ENCODE measurements around the gene SORCS1. TPM values are rescaled to one million over a fixed set of nuclear protein-coding genes. Genes with fewer than 3 reads are reported as not detected.

The SORCS1 gene
- total RNA-seq, 2 donors from 2014 or later, result 0.23 to 14.4 TPM

- Histone ChIP-seq H3K27ac (no peak overlapping the region), H3K4me3 (no peak overlapping the region), H3K27me3 (replicated peaks; ENCODE audit: insufficient read depth) (no peaks in the 10 kb centered on the region), H3K9me3 (no peaks in the 10 kb centered on the region), H3K36me3 (no peaks in the 10 kb centered on the region), H3K4me1 (replicated peaks) (no peaks in the 10 kb centered on the region)
- TF ChIP-seq POLR2A (IDR thresholded peaks at IDR 0.05) (no peak), POLR2AphosphoS5 (IDR thresholded peaks at IDR 0.05) (no peak), CTCF (IDR thresholded peaks at IDR 0.05) (no peak)
- WGBS, result 14% methylated on average over 3 of the region's 3 CpGs
- intact Hi-C loops (cut with DNase I), result no loop called here
- no peak for DNase-seq (ENCODE audit: low spot score)
These were observed 253.4 kb downstream of the SORCS1 start for GRCh38 chr10:106911096-106911495.

GRCh38 chr10:106910666-106911065 is 253.8 kb downstream of the SORCS1 start:
- no peaks in the 10 kb centered on the region for H3K9me3 ChIP-seq
- no peaks in the 10 kb centered on the region for H3K36me3 ChIP-seq
- H3K27ac ChIP-seq, result no peak overlapping the region
- no peak overlapping the region for H3K4me3 ChIP-seq
- H3K27me3 ChIP-seq (replicated peaks; ENCODE audit: insufficient read depth), result no peaks in the 10 kb centered on the region
- no peak for DNase-seq (ENCODE audit: low spot score)
- intact Hi-C loops (cut with DNase I), result no loop called here
- H3K4me1 ChIP-seq (replicated peaks), result no peaks in the 10 kb centered on the region
- no peak for TF ChIP-seq CTCF (IDR thresholded peaks at IDR 0.05)
- TF ChIP-seq POLR2AphosphoS5 (IDR thresholded peaks at IDR 0.05), result no peak
- no peak for TF ChIP-seq POLR2A (IDR thresholded peaks at IDR 0.05)
- WGBS, result 43% methylated on average over 4 of the region's 4 CpGs

- intact Hi-C loops (cut with DNase I), result no loop called here
- H3K4me1 ChIP-seq (replicated peaks), result no peaks in the 10 kb centered on the region
- H3K36me3 ChIP-seq, result no peaks in the 10 kb centered on the region
- no peak overlapping the region for H3K4me3 ChIP-seq
- H3K27ac ChIP-seq, result no peak overlapping the region
- no peak for DNase-seq (ENCODE audit: low spot score)
- H3K27me3 ChIP-seq (replicated peaks; ENCODE audit: insufficient read depth), result no peaks in the 10 kb centered on the region
- 91% methylated on average over 6 of the region's 6 CpGs for WGBS
- no peaks in the 10 kb centered on the region for H3K9me3 ChIP-seq
- no peak for TF ChIP-seq POLR2A (IDR thresholded peaks at IDR 0.05)
- TF ChIP-seq CTCF (IDR thresholded peaks at IDR 0.05), result no peak
- no peak for TF ChIP-seq POLR2AphosphoS5 (IDR thresholded peaks at IDR 0.05)
These were observed 256.3 kb downstream of the SORCS1 start for GRCh38 chr10:106908225-106908624.

GRCh38 chr10:106904209-106904608 is 260.3 kb downstream of the SORCS1 start:
- no peak for DNase-seq (ENCODE audit: low spot score)
- Histone ChIP-seq H3K36me3 (no peaks in the 10 kb centered on the region), H3K27me3 (replicated peaks; ENCODE audit: insufficient read depth) (no peaks in the 10 kb centered on the region), H3K4me3 (no peak overlapping the region), H3K9me3 (no peaks in the 10 kb centered on the region), H3K27ac (no peak overlapping the region), H3K4me1 (replicated peaks) (no peaks in the 10 kb centered on the region)
- intact Hi-C loops (cut with DNase I), result no loop called here
- 11% methylated on average over 1 of the region's 1 CpG for WGBS
- TF ChIP-seq CTCF (IDR thresholded peaks at IDR 0.05), result no peak
- TF ChIP-seq POLR2A (IDR thresholded peaks at IDR 0.05), result no peak
- no peak for TF ChIP-seq POLR2AphosphoS5 (IDR thresholded peaks at IDR 0.05)

GRCh38 chr10:106903180-106903579 is 261.3 kb downstream of the SORCS1 start:
- Histone ChIP-seq H3K27me3 (replicated peaks; ENCODE audit: insufficient read depth) (no peaks in the 10 kb centered on the region), H3K9me3 (no peaks in the 10 kb centered on the region), H3K27ac (no peak overlapping the region), H3K36me3 (no peaks in the 10 kb centered on the region), H3K4me3 (no peak overlapping the region), H3K4me1 (replicated peaks) (no peaks in the 10 kb centered on the region)
- WGBS, result 63% methylated on average over 2 of the region's 2 CpGs
- TF ChIP-seq POLR2A (IDR thresholded peaks at IDR 0.05) (no peak), CTCF (IDR thresholded peaks at IDR 0.05) (no peak), POLR2AphosphoS5 (IDR thresholded peaks at IDR 0.05) (no peak)
- no peak for DNase-seq (ENCODE audit: low spot score)
- intact Hi-C loops (cut with DNase I), result no loop called here

Data from prostate gland (tissue), 2 donors.